Fibroblast of lung (primary cell): Measurements from ENCODE around the gene PARVG.

ENCODE experiments used
- EZH2 ChIP-seq: IDR thresholded peaks from 2 replicates; pipeline ENCODE4 v1.5.1; 2012; ENCODE audit warnings: low read length, control low read depth, mild to moderate bottlenecking; ENCODE audit errors: missing control alignments
- TF ChIP-seq, protein P1 (sequence below), 2 donors: IDR thresholded peaks in 1 of 2; conservative IDR thresholded peaks in 1 of 2; 1 replicate in 1 of 2; 2 replicates in 1 of 2; pipeline ENCODE4 v1.5.1; 2011 to 2012; ENCODE audit warnings: low read length in 2 of 2, control low read depth in 1 of 2, inconsistent platforms in 1 of 2, low read depth in 1 of 2, mild to moderate bottlenecking in 1 of 2

DNA sequence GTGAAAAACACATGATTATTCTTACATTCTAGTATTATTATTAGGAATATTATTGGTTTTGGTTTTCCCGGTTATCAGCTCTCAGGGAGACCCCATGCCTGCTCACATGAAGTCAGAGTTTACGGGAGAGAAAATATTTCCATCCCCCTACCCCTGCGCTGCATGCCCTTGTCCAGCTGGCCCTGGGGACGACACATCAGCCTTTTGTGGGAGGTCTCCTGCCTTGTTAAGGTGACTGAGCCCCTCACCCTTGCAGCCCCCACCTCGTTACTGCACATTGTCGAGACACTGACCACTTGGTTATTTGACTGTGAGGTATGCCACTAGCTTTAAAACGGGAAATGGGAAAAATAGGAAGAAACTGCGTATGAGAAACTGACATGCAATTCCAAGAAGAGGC lies 63.0 kb downstream of the PARVG start:
- TF ChIP-seq, protein P1, sequence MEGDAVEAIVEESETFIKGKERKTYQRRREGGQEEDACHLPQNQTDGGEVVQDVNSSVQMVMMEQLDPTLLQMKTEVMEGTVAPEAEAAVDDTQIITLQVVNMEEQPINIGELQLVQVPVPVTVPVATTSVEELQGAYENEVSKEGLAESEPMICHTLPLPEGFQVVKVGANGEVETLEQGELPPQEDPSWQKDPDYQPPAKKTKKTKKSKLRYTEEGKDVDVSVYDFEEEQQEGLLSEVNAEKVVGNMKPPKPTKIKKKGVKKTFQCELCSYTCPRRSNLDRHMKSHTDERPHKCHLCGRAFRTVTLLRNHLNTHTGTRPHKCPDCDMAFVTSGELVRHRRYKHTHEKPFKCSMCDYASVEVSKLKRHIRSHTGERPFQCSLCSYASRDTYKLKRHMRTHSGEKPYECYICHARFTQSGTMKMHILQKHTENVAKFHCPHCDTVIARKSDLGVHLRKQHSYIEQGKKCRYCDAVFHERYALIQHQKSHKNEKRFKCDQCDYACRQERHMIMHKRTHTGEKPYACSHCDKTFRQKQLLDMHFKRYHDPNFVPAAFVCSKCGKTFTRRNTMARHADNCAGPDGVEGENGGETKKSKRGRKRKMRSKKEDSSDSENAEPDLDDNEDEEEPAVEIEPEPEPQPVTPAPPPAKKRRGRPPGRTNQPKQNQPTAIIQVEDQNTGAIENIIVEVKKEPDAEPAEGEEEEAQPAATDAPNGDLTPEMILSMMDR (conservative IDR thresholded peaks at IDR 0.05 in 1 of 2, IDR thresholded peaks at IDR 0.05 in 1 of 2; ENCODE audit: low read depth in 1 of 2, low read length in 2 of 2) = no peak
- no peak for TF ChIP-seq EZH2
